ENCODE data around the gene GH2. TPM values are rescaled to one million over a fixed set of nuclear protein-coding genes. Genes with fewer than 3 reads are reported as not detected.

GH2 gene
- total RNA-seq, 1 donor from 2014 or later = not detected

Other genes starting within 250 kb of the GH2 start
- 18.0 and 51.6 TPM in 2 replicates for gene LIMD2, start 181.8 kb downstream of the GH2 start, total RNA-seq
- 19.6 and 34.6 TPM in 2 replicates for gene STRADA, start 140.1 kb downstream of the GH2 start, total RNA-seq
- 65.2 and 98.9 TPM in 2 replicates for gene CCDC47, start 108.3 kb downstream of the GH2 start, total RNA-seq
- 36.1 and 61.3 TPM in 2 replicates for gene DDX42, start 107.8 kb downstream of the GH2 start, total RNA-seq
- 66.0 and 84.6 TPM in 2 replicates for gene PSMC5, start 54.5 kb downstream of the GH2 start, total RNA-seq
- gene FTSJ3, start 54.3 kb downstream of the GH2 start, total RNA-seq = 53.1 and 72.6 TPM in 2 replicates
- gene SMARCD2, start 39.3 kb downstream of the GH2 start, total RNA-seq = 59.7 and 62.8 TPM in 2 replicates
- gene CSH2, start 8.3 kb downstream of the GH2 start, total RNA-seq = not detected in 2 replicates
- gene CSH1, start 14.6 kb upstream of the GH2 start, total RNA-seq = not detected in 2 replicates
- not detected in 2 replicates for gene CSHL1, start 29.3 kb upstream of the GH2 start, total RNA-seq
- gene GH1, start 36.9 kb upstream of the GH2 start, total RNA-seq = not detected in 2 replicates
- 0.51 and 3.0 TPM in 2 replicates for gene CD79B, start 50.4 kb upstream of the GH2 start, total RNA-seq
- 0.13 TPM in 1 of 2 replicates, not detected in the other for gene SCN4A, start 91.0 kb upstream of the GH2 start, total RNA-seq
- 0.51 and 0.76 TPM in 2 replicates for gene PRR29, start 116.4 kb upstream of the GH2 start, total RNA-seq
- gene ICAM2, start 138.7 kb upstream of the GH2 start, total RNA-seq = 220 and 251 TPM in 2 replicates
- 5.6 and 14.3 TPM in 2 replicates for gene ERN1, start 248.2 kb upstream of the GH2 start, total RNA-seq